GM03348 (cell line): Measurements from ENCODE around the gene SH2D1B.

Source experiments
- DNase-seq: peaks from one replicate; pipeline ENCODE4 v3.0.0; 2012; ENCODE audit warnings: low spot score

Gene SH2D1B

GRCh38 chr1:162398999-162399580, 12.8 kb downstream of the SH2D1B start:
- DNase-seq: no peak

- no peak for DNase-seq
These were observed 13.9 kb downstream of the SH2D1B start for GRCh38 chr1:162397943-162398560.

DNA sequence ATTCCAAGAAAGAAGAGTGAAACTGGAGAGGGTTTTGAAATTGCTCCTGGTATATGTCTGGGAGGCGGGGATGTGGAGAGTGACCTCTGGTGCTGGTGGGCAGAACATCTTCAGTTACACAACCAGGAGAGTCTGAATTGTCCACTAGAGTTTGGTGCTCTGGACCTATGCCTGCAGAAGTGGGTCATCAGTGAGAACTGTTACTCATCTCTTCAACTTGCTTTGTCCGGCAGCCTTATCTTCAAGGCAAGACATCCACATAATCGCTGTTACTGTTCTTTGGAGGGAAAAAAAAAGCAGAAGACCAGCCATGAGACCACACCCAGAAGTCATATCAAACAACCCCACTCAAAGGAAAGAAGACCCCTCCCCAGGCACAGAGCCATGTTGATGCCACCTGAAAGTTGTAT, 14.9 kb downstream of the SH2D1B start:
- DNase-seq: peak; percentile 11

GRCh38 chr1:162396201-162396906, 15.6 kb downstream of the SH2D1B start:
- no peak for DNase-seq

DNA sequence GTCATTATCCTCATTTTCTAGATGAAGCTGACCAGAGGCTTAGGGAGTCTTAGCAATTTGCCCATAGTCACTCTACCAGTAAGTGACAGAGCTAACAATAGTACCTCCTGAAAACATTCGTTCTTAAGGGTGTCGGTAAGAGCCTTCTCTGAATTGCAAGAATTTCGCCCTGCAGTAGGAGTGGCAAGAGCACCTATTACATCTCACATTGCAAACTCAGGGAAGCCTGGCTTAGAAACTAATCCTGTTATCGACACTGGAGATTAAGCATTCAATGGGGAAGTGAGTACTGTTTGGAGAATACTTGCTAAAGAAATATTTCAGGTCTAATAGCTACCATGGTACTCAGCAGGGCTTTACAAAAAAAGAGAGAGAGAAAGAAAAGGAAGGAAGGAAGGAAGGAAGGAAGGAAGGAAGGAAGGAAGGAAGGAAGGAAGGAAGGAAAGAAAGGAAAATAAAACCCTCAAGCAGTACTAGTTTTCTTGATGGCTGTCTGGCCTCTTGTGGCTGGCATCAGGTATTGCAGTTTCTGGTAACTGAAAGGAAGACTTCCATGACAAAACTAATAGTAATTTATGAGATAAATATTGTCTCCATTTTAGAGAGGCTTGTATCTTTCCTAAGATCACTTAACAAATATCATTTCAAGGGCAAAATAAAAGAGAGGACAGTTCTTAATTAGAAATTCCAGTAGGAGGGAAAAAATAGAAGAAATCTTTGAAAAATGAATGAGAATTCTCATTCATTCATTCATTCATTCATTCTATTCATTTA, 20.0 kb downstream of the SH2D1B start:
- peak; percentile 68 for DNase-seq

- DNase-seq: no peak
These were observed 21.3 kb downstream of the SH2D1B start for GRCh38 chr1:162390396-162391185.

- no peak for DNase-seq
These were observed 22.0 kb downstream of the SH2D1B start for GRCh38 chr1:162389971-162390370.

DNA sequence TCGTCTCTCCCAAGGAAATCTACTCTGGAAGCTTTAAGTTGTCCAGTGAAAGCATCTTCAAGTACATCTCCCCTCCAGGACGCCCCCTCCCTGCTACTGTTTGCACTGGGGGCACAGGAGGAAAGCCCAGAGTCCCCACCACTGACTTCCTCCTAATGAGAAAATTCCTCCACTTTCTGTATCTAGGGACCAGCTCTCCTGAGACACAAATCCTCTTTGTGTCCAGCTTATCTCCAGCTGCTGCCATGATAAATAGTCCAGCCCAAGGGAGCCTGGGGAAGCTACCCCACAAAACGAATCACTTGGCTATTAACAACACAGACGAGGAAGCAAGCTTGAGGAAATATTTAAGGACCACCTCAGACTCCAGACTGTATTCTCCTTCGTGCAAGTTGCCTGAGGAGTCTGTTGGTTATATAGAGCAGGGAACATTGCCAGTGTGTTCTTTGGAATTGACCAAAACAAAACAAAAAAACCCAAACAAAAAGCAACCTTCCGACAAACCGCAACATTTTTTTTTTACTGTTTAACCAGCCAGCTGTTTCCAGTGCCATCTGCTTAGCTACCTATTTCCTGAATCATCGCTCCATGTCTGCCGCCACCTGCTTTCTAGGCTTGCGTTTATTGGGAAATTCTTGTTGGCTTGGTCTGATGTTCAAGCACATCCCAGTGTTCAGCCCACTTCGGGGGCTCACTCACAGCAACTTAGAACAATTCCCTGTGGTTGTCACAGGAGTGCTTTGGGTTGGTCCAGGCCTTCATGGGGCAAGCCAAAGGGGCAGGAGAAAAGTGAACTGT, 22.7 kb downstream of the SH2D1B start:
- DNase-seq: no peak

- no peak for DNase-seq
These were observed 23.3 kb downstream of the SH2D1B start for GRCh38 chr1:162388615-162389014.

- DNase-seq: no peak
These were observed 23.8 kb downstream of the SH2D1B start for GRCh38 chr1:162388083-162388594.

GRCh38 chr1:162387226-162388082, 24.5 kb downstream of the SH2D1B start:
- no peak for DNase-seq

GRCh38 chr1:162386292-162387225, 25.4 kb downstream of the SH2D1B start:
- DNase-seq: no peak

DNA sequence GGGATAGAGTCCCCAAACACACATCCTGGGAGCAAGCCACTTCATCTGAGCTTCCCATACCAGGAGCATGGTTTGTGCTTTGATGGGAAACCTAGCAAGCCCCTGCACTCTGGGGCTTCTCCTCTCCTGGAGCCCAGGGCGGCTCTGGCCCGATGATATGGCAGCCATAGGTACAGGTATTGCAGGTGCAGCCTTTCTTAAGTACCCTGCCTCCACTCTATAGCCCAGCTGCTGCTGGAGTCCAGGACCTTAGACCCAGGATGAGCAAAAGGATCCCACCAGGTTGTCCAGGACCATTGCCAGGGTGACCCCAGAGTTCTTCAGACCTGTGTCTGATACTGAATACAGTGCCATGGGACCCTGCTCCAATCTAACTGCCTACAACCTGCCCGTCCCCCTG, 26.2 kb downstream of the SH2D1B start:
- DNase-seq: no peak

DNA sequence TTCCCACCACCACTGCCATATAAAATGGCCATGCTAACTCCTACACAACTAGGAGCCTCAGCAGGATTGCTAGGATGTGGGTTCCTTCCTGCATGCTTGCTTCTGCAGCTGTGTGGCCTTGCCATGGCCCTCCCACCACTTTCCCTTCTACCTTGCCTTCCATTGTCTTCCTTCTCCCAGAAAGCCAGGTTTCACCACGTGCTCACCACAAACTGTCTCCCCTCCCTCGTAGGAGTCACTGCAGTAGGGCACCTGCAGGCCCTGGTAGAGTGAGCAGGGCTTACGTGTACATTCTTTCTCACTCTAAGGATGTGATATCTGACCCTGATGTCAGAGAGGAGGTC, 26.7 kb downstream of the SH2D1B start:
- no peak for DNase-seq

GRCh38 chr1:162384601-162385279, 27.2 kb downstream of the SH2D1B start:
- DNase-seq: no peak

DNA sequence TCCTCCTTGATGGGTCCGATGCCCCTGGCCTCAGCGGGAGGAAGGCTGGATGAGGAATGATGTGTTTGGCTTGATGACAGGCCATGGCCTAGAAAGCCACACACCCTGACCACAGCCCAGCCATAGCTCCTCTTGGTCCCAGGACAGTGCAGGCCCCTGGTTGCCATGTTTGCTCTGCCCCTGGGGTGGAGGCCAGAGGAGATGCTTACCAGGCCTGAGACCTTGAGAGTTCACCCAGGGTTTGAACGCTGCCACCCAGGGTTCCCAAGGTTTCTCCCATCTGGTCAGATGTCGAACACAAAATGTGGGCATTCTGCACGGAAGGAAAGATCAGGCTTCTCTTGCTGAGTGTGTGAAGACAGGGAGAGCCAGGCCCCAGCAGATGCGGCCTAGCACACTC, 27.8 kb downstream of the SH2D1B start:
- no peak for DNase-seq

DNA sequence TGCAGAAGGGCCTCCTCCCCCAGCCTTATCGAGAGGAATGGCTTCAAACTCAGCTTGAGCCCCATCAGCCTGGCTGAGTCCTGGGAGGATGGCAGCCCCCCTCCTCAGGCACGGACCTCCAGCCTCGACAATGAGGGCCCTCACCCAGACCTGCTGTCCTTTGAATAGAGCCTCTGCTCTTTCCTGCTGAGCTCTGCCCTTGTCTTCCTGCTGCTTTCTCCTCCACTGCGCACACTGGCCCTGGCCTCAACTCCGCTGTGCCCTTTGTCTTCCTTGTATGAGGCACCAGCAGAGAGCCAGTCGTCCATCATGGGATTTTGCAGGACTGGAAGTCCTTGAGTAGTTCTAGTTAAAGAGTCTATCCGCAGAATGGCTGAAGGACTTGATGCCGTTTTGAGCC, 28.4 kb downstream of the SH2D1B start:
- no peak for DNase-seq

- DNase-seq: no peak
These were observed 28.8 kb downstream of the SH2D1B start for GRCh38 chr1:162383091-162383490.
